A549 (cell line): Measurements from ENCODE around the gene RFX3. TPM values are rescaled to one million over a fixed set of nuclear protein-coding genes. Genes with fewer than 3 reads are reported as not detected.

Source experiments
- ATAC-seq, 2 experiments: fragments of 200-7000 bp in 1 of 2; fragments of >200 bp in 1 of 2; cut with Nextera tagmentation in 1 of 2; cut with Tn5 transposase in 1 of 2; 3 replicates each; pipeline versions ENCODE4 v1.8.0 to v1.9.1; 2018 to 2020; ENCODE audit warnings: mild to moderate bottlenecking in 1 of 2, moderate library complexity in 1 of 2
- CTCF ChIA-PET: fragments of 300-600 bp; sonication (Branson Sonifier 250); formaldehyde crosslinking; extraction: SDS; loops from one replicate; lab custom pipeline; 2021; ENCODE audit warnings: antibody characterized with exemption, inconsistent platforms; lab: Yijun Ruan, JAX
- POLR2A ChIA-PET: fragments of 350-600 bp; formaldehyde crosslinking; extraction: SDS; loops from one replicate; lab custom pipeline; 2021; ENCODE audit warnings: antibody characterized with exemption, inconsistent platforms; lab: Yijun Ruan, JAX
- DNase-seq, 2 experiments: peaks; one replicate each; pipeline versions ENCODE4 v3.0.0 to v3.0.0-alpha.2; 2011 to 2016; ENCODE audit warnings: low read depth in 1 of 2, low spot score in 1 of 2
- FAIRE-seq: peaks from 2 replicates; lab custom pipeline; 2011; peaks lifted over from hg19 to GRCh38; lab: Jason Lieb, UNC
- H3K27ac ChIP-seq, 2 experiments: fragments of >200 bp; sonication (Bioruptor Twin); formaldehyde crosslinking; 3 replicates each; pipeline ENCODE4 v1.5.1; 2016 to 2017
- H3K4me1 ChIP-seq: fragments of >200 bp; sonication (Bioruptor Twin); formaldehyde crosslinking; 3 replicates; pipeline ENCODE4 v1.6.1; 2016
- H3K4me2 ChIP-seq: fragments of >200 bp; sonication (Bioruptor Twin); formaldehyde crosslinking; 3 replicates; pipeline ENCODE4 v1.6.1; 2016
- H3K4me3 ChIP-seq: fragments of >200 bp; sonication (Bioruptor Twin); formaldehyde crosslinking; 3 replicates; pipeline ENCODE4 v1.5.1; 2016
- H3K9me3 ChIP-seq: fragments of >200 bp; sonication (Bioruptor Twin); formaldehyde crosslinking; 3 replicates; pipeline ENCODE4 v1.6.1; 2016
- ATOH8 ChIP-seq: fragments of 250-450 bp; sonication (Bioruptor Pico); IDR thresholded peaks from 2 replicates; pipeline ENCODE4 v1.5.0; 2020; ENCODE audit warnings: low read depth, mild to moderate bottlenecking, moderate library complexity
- BCL3 ChIP-seq: fragments of >200 bp; sonication (Bioruptor Twin); formaldehyde crosslinking; IDR thresholded peaks from 3 replicates; pipeline ENCODE4 v1.6.1; 2016
- CBX2 ChIP-seq: fragments of 200-600 bp; sonication (generic); IDR thresholded peaks from 2 replicates; pipeline ENCODE4 v1.6.1; 2016; ENCODE audit warnings: low read depth, mild to moderate bottlenecking, borderline replicate concordance
- CBX8 ChIP-seq: fragments of 200-600 bp; sonication (generic); IDR thresholded peaks from 2 replicates; pipeline ENCODE4 v1.6.1; 2016
- CEBPB ChIP-seq, 2 experiments: fragments of >200 bp in 1 of 2; sonication (Bioruptor Twin) in 1 of 2; formaldehyde crosslinking in 1 of 2; IDR thresholded peaks; 2 replicates each; pipeline ENCODE4 v1.6.1; 2012 to 2016
- CHD2 ChIP-seq: fragments of 150-350 bp; IDR thresholded peaks from 2 replicates; pipeline ENCODE4 v1.6.1; 2014; ENCODE audit warnings: low read length; ENCODE audit not compliant: partially characterized antibody
- CTCF ChIP-seq: fragments of >200 bp; sonication (Bioruptor Twin); formaldehyde crosslinking; IDR thresholded peaks from 3 replicates; pipeline ENCODE4 v1.5.1; 2016
- ESRRA ChIP-seq: fragments of 150-350 bp; IDR thresholded peaks from 2 replicates; pipeline ENCODE4 v1.6.1; 2014; ENCODE audit warnings: mild to moderate bottlenecking, low read length, borderline replicate concordance
- HES2 ChIP-seq: fragments of >200 bp; sonication (Bioruptor Twin); formaldehyde crosslinking; IDR thresholded peaks from 2 replicates; pipeline ENCODE4 v1.6.1; 2016
- HEYL ChIP-seq: fragments of 250-450 bp; sonication (Bioruptor Pico); IDR thresholded peaks from 2 replicates; pipeline ENCODE4 v1.8.0; 2021; ENCODE audit warnings: mild to moderate bottlenecking, moderate library complexity
- JUNB ChIP-seq: fragments of >200 bp; sonication (Bioruptor Twin); formaldehyde crosslinking; IDR thresholded peaks from 2 replicates; pipeline ENCODE4 v1.6.1; 2016
- KDM1A ChIP-seq: fragments of 200-600 bp; sonication (generic); IDR thresholded peaks from 2 replicates; pipeline ENCODE4 v1.6.1; 2016; ENCODE audit warnings: low read depth, mild to moderate bottlenecking
- MAFK ChIP-seq: fragments of 450-650 bp; IDR thresholded peaks from 2 replicates; pipeline ENCODE4 v1.6.1; 2014; ENCODE audit not compliant: partially characterized antibody
- MAX ChIP-seq: IDR thresholded peaks from 2 replicates; pipeline ENCODE4 v1.6.1; 2012
- NPAS2 ChIP-seq: fragments of 250-450 bp; sonication (Bioruptor Pico); IDR thresholded peaks from 2 replicates; pipeline ENCODE4 v1.8.0; 2022; ENCODE audit warnings: mild to moderate bottlenecking, moderate library complexity, borderline replicate concordance
- PBX3 ChIP-seq: IDR thresholded peaks from 2 replicates; pipeline ENCODE4 v1.6.1; 2012
- PHF8 ChIP-seq: fragments of 200-600 bp; sonication (generic); IDR thresholded peaks from 2 replicates; pipeline ENCODE4 v1.6.1; 2016; ENCODE audit warnings: low read depth, mild to moderate bottlenecking, antibody characterized with exemption, moderate library complexity, borderline replicate concordance
- RAD21 ChIP-seq, 2 experiments: fragments of >200 bp in 1 of 2; sonication (Bioruptor Twin) in 1 of 2; formaldehyde crosslinking in 1 of 2; IDR thresholded peaks in 1 of 2; conservative IDR thresholded peaks in 1 of 2; 2 replicates in 1 of 2; 3 replicates in 1 of 2; pipeline ENCODE4 v1.6.1; 2012 to 2018; ENCODE audit warnings: inconsistent platforms in 1 of 2
- RNF2 ChIP-seq: fragments of 200-600 bp; sonication (generic); IDR thresholded peaks from 2 replicates; pipeline ENCODE4 v1.6.1; 2016; ENCODE audit warnings: low read depth, mild to moderate bottlenecking, antibody characterized with exemption, moderate library complexity, borderline replicate concordance
- SMC3 ChIP-seq: fragments of >200 bp; sonication (Bioruptor Twin); formaldehyde crosslinking; IDR thresholded peaks from 3 replicates; pipeline ENCODE4 v1.6.1; 2018; ENCODE audit warnings: inconsistent platforms
- TFCP2L1 ChIP-seq: fragments of 250-450 bp; sonication (Bioruptor Pico); IDR thresholded peaks from 2 replicates; pipeline ENCODE4 v1.5.0; 2021; ENCODE audit warnings: mild to moderate bottlenecking
- ZNF302 ChIP-seq: fragments of 250-450 bp; sonication (Bioruptor Pico); IDR thresholded peaks from 2 replicates; pipeline ENCODE4 v1.9.0; 2021; ENCODE audit warnings: inconsistent platforms, mild to moderate bottlenecking, moderate library complexity
- WGBS: methylation state at CpG from one replicate; pipeline ENCODE4 v1.1.6; 2017; ENCODE audit errors: missing lambda C conversion rate; 5-methylcytosine and 5-hydroxymethylcytosine counted together
- polyA plus RNA-seq, 4 experiments: library from polyadenylated mRNA; depleted of rRNA in 3 of 4; stranded (reverse); fragments of >200 nt; fragmentation: RNase III in 1 of 4; extraction: RNeasy Plus Mini Kit Qiagen cat#74134 plus additional on column Dnase treatment in 1 of 4; gene quantifications; 2 replicates in 3 of 4; 3 replicates in 1 of 4; pipeline ENCODE4 v1.2.3, GENCODE V29; 2011 to 2017

RFX3 gene
- polyA plus RNA-seq, 2 of the 4 experiments (the other 2 are of a cell fraction), result 1.3 to 7.9 TPM

GRCh38 chr9:3205421-3206095, 320.2 kb downstream of the RFX3 start (continued):
- no peak for TF ChIP-seq JUNB
- no peak for TF ChIP-seq ESRRA
- no peak for TF ChIP-seq CEBPB (IDR thresholded peaks at IDR 0.05)

GRCh38 chr9:3200331-3200774, 325.4 kb downstream of the RFX3 start:
- ChIA-PET POLR2A (no interaction called here), CTCF (interaction anchor here (2.1 kb wide), 1 partner anchor 9 kb away, joined by 4 read pairs; no protein-coding TSS in a partner anchor)
- ATAC-seq, result no peak
- Histone ChIP-seq H3K27ac (no peak overlapping the region), H3K4me1 (no peaks in the 10 kb centered on the region), H3K4me2 (no peak overlapping the region), H3K9me3 (no peaks in the 10 kb centered on the region), H3K4me3 (no peak overlapping the region)
- no peak for DNase-seq
- TF ChIP-seq PHF8, result no peak
- TF ChIP-seq BCL3, result no peak
- 58% methylated on average over 4 of the region's 4 CpGs for WGBS
- FAIRE-seq, result no peak

GRCh38 chr9:3193791-3194190, 332.0 kb downstream of the RFX3 start:
- no peaks in the 10 kb centered on the region for H3K9me3 ChIP-seq
- WGBS, result 29% methylated on average over 4 of the region's 4 CpGs
- no peak overlapping the region for H3K27ac ChIP-seq
- no peak for DNase-seq
- no peak for FAIRE-seq
- H3K4me1 ChIP-seq, result no peaks in the 10 kb centered on the region
- ATAC-seq, result no peak
- ChIA-PET POLR2A (no interaction called here), CTCF (interaction anchor here (2.1 kb wide), 1 partner anchor 12 kb away, joined by 5 read pairs; no protein-coding TSS in a partner anchor)
- H3K4me3 ChIP-seq, result no peak overlapping the region
- H3K4me2 ChIP-seq, result no peak overlapping the region
- TF ChIP-seq BCL3, result no peak
- TF ChIP-seq CBX8, result no peak
- no peak for TF ChIP-seq KDM1A
- no peak for TF ChIP-seq HEYL
- TF ChIP-seq NPAS2 (CRISPR knock-in tag), result no peak
- TF ChIP-seq MAX, result no peak
- TF ChIP-seq TFCP2L1 (CRISPR knock-in tag), result no peak
- TF ChIP-seq JUNB, result no peak
- TF ChIP-seq ATOH8 (CRISPR knock-in tag), result no peak
- TF ChIP-seq CBX2, result no peak
- TF ChIP-seq CHD2, result no peak
- TF ChIP-seq PBX3, result no peak
- TF ChIP-seq RAD21 (conservative IDR thresholded peaks at IDR 0.05 in 1 of 2, IDR thresholded peaks at IDR 0.05 in 1 of 2), result no peak
- no peak for TF ChIP-seq HES2
- TF ChIP-seq MAFK, result no peak
- TF ChIP-seq CTCF, result no peak
- TF ChIP-seq ZNF302 (CRISPR knock-in tag), result no peak
- TF ChIP-seq SMC3, result no peak
- TF ChIP-seq RNF2, result no peak
- TF ChIP-seq, all 56 proteins: peak for 0
